B cell (primary cell): ENCODE measurements around the gene SRGAP2. TPM values are rescaled to one million over a fixed set of nuclear protein-coding genes. Genes with fewer than 3 reads are reported as not detected.
"Not testable (repeated sequence)": the region's sequence is repeated elsewhere in the genome, so short reads cannot be mapped to it uniquely, and the experiment has no call there.

Source experiments
- ATAC-seq: fragments of 200-7000 bp; cut with Tn5 transposase; one replicate; pipeline ENCODE4 v1.10.0; 2021; ENCODE audit warnings: low read depth, mild to moderate bottlenecking, moderate number of reproducible peaks, moderate library complexity
- CTCF ChIA-PET: fragments of 350-600 bp; sonication (Branson Sonifier 250); formaldehyde crosslinking; loops from one replicate; lab custom pipeline; 2021; ENCODE audit warnings: antibody characterized with exemption, inconsistent platforms; lab: Charles Lee
- POLR2A ChIA-PET: fragments of 350-600 bp; sonication (Branson Sonifier 250); formaldehyde crosslinking; loops from one replicate; lab custom pipeline; 2021; ENCODE audit warnings: antibody characterized with exemption; lab: Charles Lee
- DNase-seq: peaks from one replicate; pipeline ENCODE4 v3.0.0; 2013
- H2AFZ ChIP-seq: 2 replicates; pipeline ENCODE4 v1.6.1; 2012; ENCODE audit warnings: mild to moderate bottlenecking, low read depth, low read length; ENCODE audit not compliant: insufficient read depth, poor library complexity, severe bottlenecking
- H3K27ac ChIP-seq, 2 donors: 1 replicate in 1 of 2; 2 replicates in 1 of 2; pipeline ENCODE4 v1.5.1; 2012 to 2013; ENCODE audit warnings: low read length in 2 of 2, mild to moderate bottlenecking in 2 of 2, moderate library complexity in 1 of 2
- H3K27me3 ChIP-seq, 4 experiments: fragments of 200-600 bp in 1 of 4; sonication (generic) in 1 of 4; replicated peaks in 1 of 4; 1 replicate in 2 of 4; 2 replicates in 2 of 4; pipeline versions ENCODE4 v1.6.1 to v1.7.0; 2013 to 2016; ENCODE audit warnings: low read length in 3 of 4, mild to moderate bottlenecking in 2 of 4, mixed read lengths in 1 of 4, moderate library complexity in 1 of 4; ENCODE audit not compliant: insufficient read depth in 4 of 4, control insufficient read depth in 3 of 4; ENCODE audit errors: control extremely low read depth in 1 of 4
- H3K36me3 ChIP-seq, 2 experiments: replicated peaks in 1 of 2; 1 replicate in 1 of 2; 2 replicates in 1 of 2; pipeline versions ENCODE4 v1.6.1 to v1.7.1; 2013; ENCODE audit warnings: low read length in 1 of 2; ENCODE audit not compliant: insufficient read depth in 2 of 2, control insufficient read depth in 1 of 2; ENCODE audit errors: control extremely low read depth in 1 of 2, extremely low read depth in 1 of 2
- H3K4me1 ChIP-seq, 2 donors: fragments of 200-600 bp in 1 of 2; sonication (generic) in 1 of 2; 1 replicate in 1 of 2; 2 replicates in 1 of 2; pipeline versions ENCODE4 v1.5.1 to v1.6.1; 2013 to 2017; ENCODE audit warnings: low read length in 2 of 2; ENCODE audit not compliant: control insufficient read depth in 2 of 2, insufficient read depth in 2 of 2
- H3K4me2 ChIP-seq: replicated peaks from 2 replicates; pipeline ENCODE3; 2012; ENCODE audit warnings: mild to moderate bottlenecking, low read depth, low read length; ENCODE audit not compliant: poor library complexity, severe bottlenecking
- H3K4me3 ChIP-seq, 5 experiments: fragments of 200-600 bp in 1 of 5; sonication (generic) in 1 of 5; 1 replicate in 3 of 5; 2 replicates in 2 of 5; pipeline versions ENCODE4 v1.5.1 to v1.7.0; 2011 to 2016; ENCODE audit warnings: low read length in 4 of 5, mild to moderate bottlenecking in 4 of 5, low read depth in 2 of 5, control low read depth in 1 of 5, moderate library complexity in 1 of 5; ENCODE audit not compliant: insufficient read depth in 1 of 5; ENCODE audit errors: control extremely low read depth in 1 of 5, extremely low read depth in 1 of 5
- H3K79me2 ChIP-seq: fragments of 200-600 bp; sonication (generic); one replicate; pipeline ENCODE4 v1.6.0; 2016; ENCODE audit warnings: low read length; ENCODE audit not compliant: control insufficient read depth, insufficient read depth
- H3K9ac ChIP-seq: fragments of 200-600 bp; sonication (generic); 2 replicates; pipeline ENCODE4 v1.6.1; 2017; ENCODE audit warnings: mild to moderate bottlenecking, low read length, moderate library complexity
- H3K9me3 ChIP-seq, 3 donors: one replicate each; pipeline versions ENCODE4 v1.6.1 to v1.7.1; 2013; ENCODE audit warnings: low read length in 2 of 3; ENCODE audit not compliant: control insufficient read depth in 2 of 3, insufficient read depth in 1 of 3; ENCODE audit errors: control extremely low read depth in 1 of 3
- H4K20me1 ChIP-seq: 2 replicates; pipeline ENCODE4 v1.6.0; 2012; ENCODE audit warnings: mild to moderate bottlenecking, low read length; ENCODE audit not compliant: insufficient read depth, control insufficient read depth, poor library complexity, severe bottlenecking
- H3K27ac Mint-ChIP-seq: one replicate; pipeline ENCODE4 v1.8.0; 2021; ENCODE audit warnings: mixed read lengths
- H3K27me3 Mint-ChIP-seq: one replicate; pipeline ENCODE4 v1.8.0; 2021; ENCODE audit warnings: mixed read lengths
- H3K4me1 Mint-ChIP-seq: one replicate; pipeline ENCODE4 v1.8.0; 2021; ENCODE audit warnings: mixed read lengths
- H3K4me3 Mint-ChIP-seq: one replicate; pipeline ENCODE4 v1.8.0; 2021; ENCODE audit warnings: mixed read lengths
- H3K9me3 Mint-ChIP-seq: one replicate; pipeline ENCODE4 v1.8.0; 2022; ENCODE audit warnings: mixed read lengths; ENCODE audit not compliant: insufficient read depth
- WGBS: methylation state at CpG from one replicate; pipeline ENCODE4 v1.1.5; 2013; ENCODE audit warnings: missing lambda C conversion rate; ENCODE audit not compliant: insufficient coverage; 5-methylcytosine and 5-hydroxymethylcytosine counted together
- intact Hi-C: fragments of 100-400 bp; cut with micrococcal nuclease; formaldehyde crosslinking; loops from one replicate; pipeline ENCODE4 v1.10.0; 2022
- polyA plus RNA-seq: library from polyadenylated mRNA; depleted of rRNA; stranded (reverse); fragments of >200 nt; gene quantifications from 2 replicates; pipeline ENCODE4 v1.2.3, GENCODE V29; 2012
- total RNA-seq, 2 donors: library from RNA; stranded (reverse); fragments of 120-200 nt in 1 of 2; gene quantifications; 1 replicate in 1 of 2; 2 replicates in 1 of 2; pipeline versions ENCODE4 v1.2.3 to v1.2.4, GENCODE V29; 2013 to 2022

The SRGAP2 gene
- total and polyA plus RNA-seq, 2 donors (not counting 1 experiment from before 2014, with no cell fraction given), result 28.9 to 88.5 TPM

- H3K36me3 ChIP-seq, H3K4me1 ChIP-seq, CTCF ChIA-PET, H3K9ac ChIP-seq, H3K79me2 ChIP-seq, H3K27ac Mint-ChIP-seq, POLR2A ChIA-PET, H3K4me3 Mint-ChIP-seq, H2AFZ ChIP-seq, H3K9me3 Mint-ChIP-seq, H3K4me2 ChIP-seq, H3K27me3 Mint-ChIP-seq, H3K27me3 ChIP-seq, H3K27ac ChIP-seq, intact Hi-C loops, H4K20me1 ChIP-seq, H3K9me3 ChIP-seq, H3K4me1 Mint-ChIP-seq, H3K4me3 ChIP-seq, ATAC-seq, DNase-seq: not testable (repeated sequence)
- no CpG with 5 or more reads among the region's 2 CpGs for WGBS
These were observed 30.1 kb upstream of the SRGAP2 start for GRCh38 chr1:206173110-206173719.

GRCh38 chr1:206174182-206174868 is 29.0 kb upstream of the SRGAP2 start:
- H3K4me1 Mint-ChIP-seq, H2AFZ ChIP-seq, H3K9me3 ChIP-seq, H3K79me2 ChIP-seq, POLR2A ChIA-PET, H3K36me3 ChIP-seq, H3K9ac ChIP-seq, ATAC-seq, H3K27me3 Mint-ChIP-seq, H3K4me3 ChIP-seq, H4K20me1 ChIP-seq, H3K27ac Mint-ChIP-seq, H3K9me3 Mint-ChIP-seq, H3K27me3 ChIP-seq, H3K4me1 ChIP-seq, CTCF ChIA-PET, intact Hi-C loops, H3K4me2 ChIP-seq, DNase-seq, H3K4me3 Mint-ChIP-seq, H3K27ac ChIP-seq: not testable (repeated sequence)
- WGBS, result no CpG with 5 or more reads among the region's 7 CpGs

- WGBS, result no CpG with 5 or more reads among the region's 4 CpGs
- H3K36me3 ChIP-seq, intact Hi-C loops, H3K9me3 ChIP-seq, H3K4me3 ChIP-seq, CTCF ChIA-PET, H3K9me3 Mint-ChIP-seq, H3K27me3 ChIP-seq, DNase-seq, H3K4me1 Mint-ChIP-seq, H3K79me2 ChIP-seq, POLR2A ChIA-PET, H4K20me1 ChIP-seq, H3K9ac ChIP-seq, H3K4me2 ChIP-seq, H3K4me3 Mint-ChIP-seq, ATAC-seq, H3K27ac Mint-ChIP-seq, H3K27me3 Mint-ChIP-seq, H3K4me1 ChIP-seq, H2AFZ ChIP-seq, H3K27ac ChIP-seq: not testable (repeated sequence)
These were observed 27.8 kb upstream of the SRGAP2 start for GRCh38 chr1:206175459-206176113.

GRCh38 chr1:206176114-206176502 is 27.2 kb upstream of the SRGAP2 start:
- H3K27me3 ChIP-seq, H3K4me3 Mint-ChIP-seq, intact Hi-C loops, H3K4me1 Mint-ChIP-seq, H3K4me2 ChIP-seq, H4K20me1 ChIP-seq, H3K9me3 ChIP-seq, H3K27ac Mint-ChIP-seq, H3K4me3 ChIP-seq, H3K27ac ChIP-seq, H3K9me3 Mint-ChIP-seq, H3K4me1 ChIP-seq, H3K36me3 ChIP-seq, POLR2A ChIA-PET, H3K79me2 ChIP-seq, CTCF ChIA-PET, H3K9ac ChIP-seq, DNase-seq, H3K27me3 Mint-ChIP-seq, H2AFZ ChIP-seq, ATAC-seq: not testable (repeated sequence)
- WGBS, result no CpG with 5 or more reads among the region's 2 CpGs
